Measurements from ENCODE around the gene MYNN. TPM values are rescaled to one million over a fixed set of nuclear protein-coding genes. Genes with fewer than 3 reads are reported as not detected.

MYNN gene
- total and polyA plus RNA-seq, 9 of the 15 experiments (the other 6 are each of a cell fraction or from before 2014, with no cell fraction given) = 10.4 to 35.7 (median 21.3) TPM

GRCh38 chr3:169772897-169773816 lies at the start of gene MYNN (continued):
- TF ChIP-seq FOXP4 (CRISPR knock-in tag; IDR thresholded peaks at IDR 0.05; ENCODE audit: borderline replicate concordance) = peak; percentile 64; the same call in 1 of the 2 replicates
- no peak for TF ChIP-seq IRF9 (tag; IDR thresholded peaks at IDR 0.05)
- TF ChIP-seq ILK (tag; IDR thresholded peaks at IDR 0.05; ENCODE audit: borderline replicate concordance, low read depth) = no peak
- no peak for TF ChIP-seq ZNF23 (CRISPR knock-in tag; IDR thresholded peaks at IDR 0.05)
- TF ChIP-seq E2F4 (CRISPR knock-in tag; IDR thresholded peaks at IDR 0.05; ENCODE audit: low read depth) = 0 out of 2 replicates have a peak, but pooled peaks have one; percentile 66
- no peak; the same call in 1 of the 2 replicates for TF ChIP-seq ZNF644 (tag; IDR thresholded peaks at IDR 0.05; ENCODE audit: low read depth)
- TF ChIP-seq NFE2 (IDR thresholded peaks at IDR 0.05; ENCODE audit: low read depth) = no peak
- no peak for TF ChIP-seq PATZ1 (CRISPR knock-in tag; IDR thresholded peaks at IDR 0.05; ENCODE audit: borderline replicate concordance)
- no peak for TF ChIP-seq TCF3 (CRISPR knock-in tag; IDR thresholded peaks at IDR 0.05)
- 0 out of 2 replicates have a peak, but pooled peaks have one; percentile 9 for TF ChIP-seq ZNF263 (CRISPR knock-in tag; IDR thresholded peaks at IDR 0.05; ENCODE audit: borderline replicate concordance)
- TF ChIP-seq ZBTB12 (CRISPR knock-in tag; IDR thresholded peaks at IDR 0.05) = peak; percentile 82
- TF ChIP-seq SRF (CRISPR knock-in tag; IDR thresholded peaks at IDR 0.05) = peak in 1 of 2 experiments; percentile 79; a peak in 1 of 4 replicates
- peak; percentile 63; the same call in 1 of the 2 replicates for TF ChIP-seq E2F3 (CRISPR knock-in tag; IDR thresholded peaks at IDR 0.05)
- no peak; the same call in 1 of the 2 replicates for TF ChIP-seq IRF2 (CRISPR knock-in tag; IDR thresholded peaks at IDR 0.05)
- TF ChIP-seq PHB2 (IDR thresholded peaks at IDR 0.05; ENCODE audit: low read depth) = no peak
- TF ChIP-seq ZBTB2 (IDR thresholded peaks at IDR 0.05) = 0 out of 2 replicates have a peak, but pooled peaks have one; percentile 52

All from K562 (cell line).